Natural killer cell (primary cell): ENCODE data around the gene SNRPA1. TPM values are rescaled to one million over a fixed set of nuclear protein-coding genes. Genes with fewer than 3 reads are reported as not detected.

Source experiments
- ATAC-seq, 3 donors: fragments of 150-1000 bp in 2 of 3; fragments of 200-7000 bp in 1 of 3; cut with Tn5 transposase; 1 replicate in 1 of 3; 2 replicates in 2 of 3; pipeline ENCODE4 v1.10.0; 2021; ENCODE audit warnings: mild to moderate bottlenecking in 2 of 3, moderate library complexity in 2 of 3
- DNase-seq, 2 donors: peaks; one replicate each; pipeline versions ENCODE4 v3.0.0 to v3.0.0-alpha.2; 2013 to 2021; ENCODE audit warnings: mixed read lengths in 1 of 2
- H3K27ac ChIP-seq: one replicate; pipeline ENCODE4 v1.5.1; 2013; ENCODE audit warnings: mild to moderate bottlenecking, low read length
- H3K27me3 ChIP-seq: one replicate; pipeline ENCODE4 v1.6.1; 2013; ENCODE audit warnings: low read length; ENCODE audit not compliant: control insufficient read depth, insufficient read depth
- H3K36me3 ChIP-seq: one replicate; pipeline ENCODE4 v1.6.1; 2013; ENCODE audit warnings: low read length; ENCODE audit not compliant: control insufficient read depth, insufficient read depth
- H3K4me1 ChIP-seq: one replicate; pipeline ENCODE4 v1.6.1; 2013; ENCODE audit warnings: low read length; ENCODE audit not compliant: control insufficient read depth, insufficient read depth
- H3K4me3 ChIP-seq: one replicate; pipeline ENCODE4 v1.5.1; 2013; ENCODE audit warnings: low read length
- H3K9me3 ChIP-seq: one replicate; pipeline ENCODE4 v1.6.1; 2013; ENCODE audit warnings: low read length; ENCODE audit not compliant: control insufficient read depth, insufficient read depth
- H3K27ac Mint-ChIP-seq, 2 donors: one replicate each; pipeline ENCODE4 v1.8.0; 2022; ENCODE audit warnings: mild to moderate bottlenecking in 2 of 2, mixed read lengths in 2 of 2, moderate library complexity in 1 of 2
- H3K27me3 Mint-ChIP-seq, 2 donors: one replicate each; pipeline ENCODE4 v1.8.0; 2022; ENCODE audit warnings: low read depth in 2 of 2, mixed read lengths in 2 of 2
- H3K36me3 Mint-ChIP-seq: one replicate; pipeline ENCODE4 v1.8.0; 2022; ENCODE audit warnings: mixed read lengths
- H3K4me1 Mint-ChIP-seq, 2 donors: one replicate each; pipeline ENCODE4 v1.8.0; 2022; ENCODE audit warnings: mixed read lengths in 2 of 2
- H3K4me3 Mint-ChIP-seq: one replicate; pipeline ENCODE4 v1.8.0; 2022; ENCODE audit warnings: mild to moderate bottlenecking, moderate library complexity, mixed read lengths
- H3K9me3 Mint-ChIP-seq, 2 donors: one replicate each; pipeline ENCODE4 v1.8.0; 2022; ENCODE audit warnings: mixed read lengths in 2 of 2
- CTCF ChIP-seq: fragments of 200-600 bp; IDR thresholded peaks from one replicate; pipeline ENCODE4 v1.8.0; 2022; ENCODE audit warnings: antibody characterized with exemption
- WGBS: methylation state at CpG from one replicate; pipeline ENCODE4 v1.1.7; 2013; ENCODE audit warnings: missing lambda C conversion rate; ENCODE audit not compliant: insufficient coverage; 5-methylcytosine and 5-hydroxymethylcytosine counted together
- intact Hi-C: fragments of 100-400 bp; cut with micrococcal nuclease; formaldehyde crosslinking; loops from one replicate; pipeline ENCODE4 v1.14.2; 2022
- total RNA-seq, 4 donors: library from RNA; stranded (reverse); fragments of 120-200 nt in 1 of 4; gene quantifications; one replicate each; pipeline versions ENCODE4 v1.2.3 to v1.2.4, GENCODE V29; 2013 to 2022

The SNRPA1 gene
- total RNA-seq, 3 donors from 2014 or later (not counting 1 experiment from before 2014, with no cell fraction given) = 146 to 174 (median 167) TPM

GRCh38 chr15:101275018-101275417 is 20.0 kb downstream of the SNRPA1 start:
- DNase-seq (no peak), ATAC-seq (no peak)
- H3K9me3 ChIP-seq = no peaks in the 10 kb centered on the region
- no peak overlapping the region for H3K27ac ChIP-seq
- no peak overlapping the region for H3K27ac Mint-ChIP-seq
- H3K27me3 Mint-ChIP-seq = no peaks in the 10 kb centered on the region
- no peaks in the 10 kb centered on the region for H3K9me3 Mint-ChIP-seq
- WGBS = 71% methylated on average over 4 of the region's 5 CpGs
- H3K36me3 Mint-ChIP-seq = peaks cover 42% of the 10 kb centered on the region
- no peaks in the 10 kb centered on the region for H3K27me3 ChIP-seq
- peaks cover 55% of the 10 kb centered on the region for H3K36me3 ChIP-seq
- intact Hi-C loops = no loop called here
- no peak overlapping the region for H3K4me3 ChIP-seq
- H3K4me1 ChIP-seq = peaks cover 20% of the 10 kb centered on the region
- H3K4me1 Mint-ChIP-seq = peaks cover 15 to 16% of the 10 kb centered on the region in 2 donors
- no peak for TF ChIP-seq CTCF
- H3K4me3 Mint-ChIP-seq = no peak overlapping the region

- ATAC-seq = no peak
- H3K36me3 ChIP-seq = peaks cover 54% of the 10 kb centered on the region
These were observed 21.5 kb downstream of the SNRPA1 start for GRCh38 chr15:101273534-101273933.

GRCh38 chr15:101272584-101272983 is 22.5 kb downstream of the SNRPA1 start:
- 97% methylated on average over 8 of the region's 9 CpGs for WGBS
- intact Hi-C loops = no loop called here
- no peaks in the 10 kb centered on the region for H3K9me3 Mint-ChIP-seq
- no peak overlapping the region for H3K27ac Mint-ChIP-seq
- H3K27me3 Mint-ChIP-seq = no peaks in the 10 kb centered on the region
- Histone ChIP-seq H3K4me3 (no peak overlapping the region), H3K27ac (no peak overlapping the region), H3K9me3 (no peaks in the 10 kb centered on the region), H3K4me1 (peaks cover 15% of the 10 kb centered on the region), H3K36me3 (peaks cover 54% of the 10 kb centered on the region), H3K27me3 (no peaks in the 10 kb centered on the region)
- H3K4me3 Mint-ChIP-seq = no peak overlapping the region
- H3K4me1 Mint-ChIP-seq = peaks cover 18 to 22% of the 10 kb centered on the region in 2 donors
- no peak for DNase-seq
- TF ChIP-seq CTCF = no peak
- no peak for ATAC-seq
- H3K36me3 Mint-ChIP-seq = peaks cover 42% of the 10 kb centered on the region

More at GRCh38 chr15:101273534-101273933, 21.5 kb downstream of the SNRPA1 start:
- H3K9me3 ChIP-seq = no peaks in the 10 kb centered on the region
- DNase-seq = no peak
- peaks cover 22 to 25% of the 10 kb centered on the region in 2 donors for H3K4me1 Mint-ChIP-seq
- 95% methylated on average over 5 of the region's 5 CpGs for WGBS
- no peaks in the 10 kb centered on the region for H3K9me3 Mint-ChIP-seq
- no peaks in the 10 kb centered on the region for H3K27me3 Mint-ChIP-seq
- no peak overlapping the region for H3K27ac ChIP-seq
- H3K4me1 ChIP-seq = peaks cover 20% of the 10 kb centered on the region
- no peak overlapping the region for H3K27ac Mint-ChIP-seq
- intact Hi-C loops = no loop called here
- no peaks in the 10 kb centered on the region for H3K27me3 ChIP-seq
- H3K36me3 Mint-ChIP-seq = peaks cover 42% of the 10 kb centered on the region
- no peak overlapping the region for H3K4me3 ChIP-seq
- no peak overlapping the region for H3K4me3 Mint-ChIP-seq
- TF ChIP-seq CTCF = no peak
